Gastrocnemius medialis (tissue), 4 donors: ENCODE results near the gene NKD1. TPM values are rescaled to one million over a fixed set of nuclear protein-coding genes. Genes with fewer than 3 reads are reported as not detected.

Source experiments
- ATAC-seq, 2 donors: fragments of 150-250 bp; one replicate each; pipeline ENCODE4 v1.9.1; 2016
- DNase-seq, 2 donors: peaks; one replicate each; pipeline ENCODE4 v3.0.0-alpha.2; 2019
- H3K27ac ChIP-seq, 4 donors: fragments of 200-600 bp; sonication (generic); 1 replicate in 1 of 4; 2 replicates in 3 of 4; pipeline ENCODE4 v1.5.1; 2016 to 2018; ENCODE audit warnings: mild to moderate bottlenecking in 2 of 4, moderate library complexity in 1 of 4
- H3K27me3 ChIP-seq, 3 donors: fragments of 200-600 bp; sonication (generic) in 2 of 3; 1 replicate in 1 of 3; 2 replicates in 2 of 3; pipeline versions ENCODE4 v1.5.1 to v1.6.0; 2016 to 2019; ENCODE audit warnings: mild to moderate bottlenecking in 1 of 3, moderate library complexity in 1 of 3
- H3K36me3 ChIP-seq, 2 donors: fragments of 200-600 bp; sonication (generic) in 1 of 2; one replicate each; pipeline ENCODE4 v1.5.1; 2017 to 2018
- H3K4me1 ChIP-seq, 2 donors: fragments of 200-600 bp; sonication (generic) in 1 of 2; one replicate each; pipeline ENCODE4 v1.5.1; 2016 to 2017; ENCODE audit warnings: mild to moderate bottlenecking in 2 of 2
- H3K4me3 ChIP-seq, 4 donors: fragments of 200-600 bp; sonication (generic) in 3 of 4; 1 replicate in 1 of 4; 2 replicates in 3 of 4; pipeline ENCODE4 v1.5.1; 2016 to 2019; ENCODE audit warnings: mild to moderate bottlenecking in 2 of 4
- H3K9me3 ChIP-seq, 3 donors: fragments of 200-600 bp; sonication (generic) in 2 of 3; 1 replicate in 1 of 3; 2 replicates in 2 of 3; pipeline ENCODE4 v1.5.1; 2016 to 2019
- CTCF ChIP-seq, 5 experiments: fragments of 450-650 bp in 3 of 5; fragments of 200-600 bp in 2 of 5; sonication (generic) in 2 of 5; IDR thresholded peaks in 4 of 5; conservative IDR thresholded peaks in 1 of 5; 1 replicate in 4 of 5; 2 replicates in 1 of 5; pipeline ENCODE4 v1.5.1; 2016 to 2019; ENCODE audit warnings: antibody characterized with exemption in 5 of 5, mild to moderate bottlenecking in 3 of 5, moderate library complexity in 3 of 5
- POLR2A ChIP-seq, 2 donors: fragments of 450-650 bp; IDR thresholded peaks; one replicate each; pipeline ENCODE4 v1.6.1; 2017; ENCODE audit warnings: antibody characterized with exemption in 2 of 2, mild to moderate bottlenecking in 2 of 2, moderate library complexity in 2 of 2
- in situ Hi-C, 4 donors: fragments of 200-750 bp; cut with MboI; loops; one replicate each; pipeline versions ENCODE4 v1.15.0 to v1.8.0; 2017; ENCODE audit warnings: low sequenced_read_pairs in 4 of 4
- intact Hi-C: fragments of 100-400 bp; cut with DNase I; formaldehyde crosslinking; loops from one replicate; pipeline ENCODE4 v1.15.1; 2023; ENCODE audit warnings: low total_unique reads
- total RNA-seq, 4 donors: library from RNA; depleted of rRNA; stranded (reverse); fragments of >200 nt; gene quantifications; one replicate each; pipeline versions ENCODE4 v1.1.0 to v1.2.3, GENCODE V29; 2016

The NKD1 gene
- total RNA-seq, 4 donors from 2014 or later, result 0.10 to 0.75 (median 0.19) TPM

DNA sequence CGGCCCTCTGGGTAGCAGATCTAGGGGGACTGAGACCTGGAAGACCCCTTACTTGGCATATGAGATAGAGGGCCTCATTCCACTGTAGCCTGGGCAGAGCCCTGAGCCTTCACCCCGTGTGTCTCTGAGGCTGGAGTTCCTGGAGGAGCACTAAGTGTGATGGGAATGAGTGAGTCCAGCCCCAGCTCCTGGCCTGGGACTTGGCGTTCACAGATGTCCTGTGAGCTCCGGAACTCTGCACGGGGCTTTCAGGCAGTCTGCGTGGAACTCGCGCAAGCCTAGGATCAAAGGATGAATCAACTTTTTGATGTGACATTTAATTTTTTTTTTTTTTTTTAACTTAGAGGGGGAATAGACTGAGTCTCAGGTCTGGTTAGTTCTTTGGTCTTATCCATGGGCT, 1.8 kb downstream of the NKD1 start:
- H3K4me1 ChIP-seq, result peaks cover 0 to 9% of the 10 kb centered on the region in 2 donors
- ATAC-seq (no peak), DNase-seq (no peak)
- H3K27ac ChIP-seq, result no peak overlapping the region
- no peaks in the 10 kb centered on the region for H3K9me3 ChIP-seq
- H3K36me3 ChIP-seq, result no peaks in the 10 kb centered on the region
- H3K27me3 ChIP-seq, result peaks cover 6 to 28% (median 16%) of the 10 kb centered on the region in 3 donors
- intact Hi-C loops (no loop called here), in situ Hi-C loops (no loop called here)
- no peak for TF ChIP-seq CTCF (IDR thresholded peaks at IDR 0.05 in 4 of 5, conservative IDR thresholded peaks at IDR 0.05 in 1 of 5)
- TF ChIP-seq POLR2A (IDR thresholded peaks at IDR 0.05), result no peak
- no peak overlapping the region for H3K4me3 ChIP-seq

DNA sequence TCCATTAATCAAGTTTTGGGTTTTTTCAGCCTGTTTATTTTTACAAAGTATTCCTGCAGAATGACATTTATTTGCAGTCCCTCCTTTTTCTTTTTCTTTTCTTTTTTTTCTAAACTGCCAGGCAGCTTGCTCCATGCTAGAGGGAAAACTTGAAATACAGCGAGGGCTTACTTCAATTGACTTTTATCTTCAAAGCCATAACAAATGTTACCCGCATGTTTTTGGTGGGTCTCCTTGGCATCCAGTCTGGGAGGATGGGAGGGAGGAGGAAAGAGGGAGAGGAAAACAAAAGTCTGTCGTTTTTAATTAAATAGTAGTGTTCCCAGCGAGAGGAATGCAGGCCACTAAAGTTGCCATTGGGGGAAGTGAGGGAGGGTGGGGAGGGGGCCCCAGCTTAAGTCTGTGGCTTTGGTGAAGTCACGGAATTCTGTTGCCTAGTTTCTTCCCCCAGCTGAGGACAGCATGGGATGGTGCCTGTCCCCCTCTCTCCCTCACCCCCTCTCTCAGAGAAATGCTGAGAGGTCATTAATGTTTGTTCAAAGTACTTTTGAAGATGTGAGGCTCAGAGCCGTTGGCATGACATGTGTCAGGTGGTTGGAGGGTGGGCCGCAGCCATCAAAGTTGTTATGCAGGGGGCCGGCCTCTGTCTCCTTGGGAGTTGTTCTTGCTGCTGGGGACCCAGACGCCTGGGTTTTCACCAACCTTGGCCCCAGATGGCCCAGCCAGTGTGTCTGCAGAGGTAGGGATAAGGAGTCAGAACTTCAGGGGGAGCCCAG, 2.9 kb downstream of the NKD1 start:
- Histone ChIP-seq H3K4me3 (no peak overlapping the region), H3K27ac (no peak overlapping the region), H3K4me1 (peaks cover 0 to 9% of the 10 kb centered on the region in 2 donors), H3K27me3 (peaks cover 6 to 28% (median 16%) of the 10 kb centered on the region in 3 donors), H3K36me3 (no peaks in the 10 kb centered on the region), H3K9me3 (no peaks in the 10 kb centered on the region)
- no peak for TF ChIP-seq CTCF (IDR thresholded peaks at IDR 0.05 in 4 of 5, conservative IDR thresholded peaks at IDR 0.05 in 1 of 5)
- TF ChIP-seq POLR2A (IDR thresholded peaks at IDR 0.05), result no peak
- in situ Hi-C loops (no loop called here), intact Hi-C loops (no loop called here)
- no peak for DNase-seq
- no peak for ATAC-seq

DNA sequence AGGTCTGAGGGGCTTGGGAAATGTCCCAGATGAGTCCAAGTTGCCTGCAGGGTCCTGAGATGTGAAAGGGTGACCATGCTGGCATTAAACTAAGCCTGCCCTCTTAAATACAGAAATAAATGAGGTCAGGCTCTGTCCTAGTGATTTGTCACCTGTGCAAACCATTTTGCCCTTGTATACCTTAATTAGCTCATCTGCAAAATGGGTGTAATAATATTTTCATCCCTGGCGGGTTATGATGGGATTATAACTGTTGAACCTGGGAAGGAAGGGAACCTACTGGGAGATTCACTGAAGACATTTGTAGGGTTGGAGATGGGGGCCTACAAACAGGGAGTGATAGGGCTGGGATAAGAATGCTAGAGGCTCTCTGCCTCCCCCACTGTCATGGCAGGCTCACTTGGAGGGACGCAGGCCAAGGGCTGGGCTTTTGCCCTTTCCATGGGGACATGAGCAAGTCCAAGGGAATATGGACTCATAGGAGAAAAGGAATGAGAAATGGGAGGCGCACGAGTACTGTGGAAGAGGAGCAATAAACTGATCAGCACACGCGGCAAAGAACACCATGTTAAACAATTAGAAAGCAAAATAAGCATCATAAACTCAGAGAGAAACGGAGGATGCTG, 4.4 kb downstream of the NKD1 start:
- Histone ChIP-seq H3K4me1 (peaks cover 0 to 8% of the 10 kb centered on the region in 2 donors), H3K27me3 (peaks cover under 1 to 16% (median 11%) of the 10 kb centered on the region in 3 donors), H3K36me3 (no peaks in the 10 kb centered on the region), H3K27ac (no peak overlapping the region), H3K9me3 (no peaks in the 10 kb centered on the region), H3K4me3 (no peak overlapping the region)
- intact Hi-C loops, result no loop called here
- DNase-seq, result no peak
- ATAC-seq, result no peak
- TF ChIP-seq POLR2A (IDR thresholded peaks at IDR 0.05), result no peak
- no peak for TF ChIP-seq CTCF (IDR thresholded peaks at IDR 0.05 in 4 of 5, conservative IDR thresholded peaks at IDR 0.05 in 1 of 5)
- in situ Hi-C loops, result no loop called here

DNA sequence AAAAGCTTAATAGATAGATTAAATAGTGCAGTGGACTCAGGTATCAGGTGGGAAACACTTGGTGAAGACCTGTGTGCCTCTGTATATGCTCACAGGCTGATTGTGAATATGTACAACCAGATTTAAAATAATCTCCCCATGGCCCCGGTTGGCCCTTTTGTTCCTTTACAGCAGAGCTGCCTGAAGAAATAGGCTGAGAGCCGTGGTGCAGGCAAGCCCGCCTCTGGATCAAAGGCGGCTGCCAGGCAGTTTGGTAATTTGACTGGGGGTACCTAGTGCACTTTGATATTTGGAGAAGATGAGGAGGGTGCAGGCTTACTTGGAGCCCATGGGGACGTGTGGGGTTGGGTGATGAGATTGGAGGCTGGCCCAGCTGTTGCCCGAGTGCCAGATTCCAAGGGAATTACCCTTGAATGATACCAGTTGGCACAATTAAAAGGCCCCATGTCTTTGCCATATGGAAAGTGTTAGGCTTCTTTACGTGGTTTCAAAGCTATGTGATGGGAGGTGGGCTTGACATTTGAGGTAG, 5.0 kb downstream of the NKD1 start:
- DNase-seq (no peak), ATAC-seq (no peak)
- no peaks in the 10 kb centered on the region for H3K36me3 ChIP-seq
- in situ Hi-C loops, result no loop called here
- H3K9me3 ChIP-seq, result no peaks in the 10 kb centered on the region
- H3K27ac ChIP-seq, result no peak overlapping the region
- intact Hi-C loops, result no loop called here
- TF ChIP-seq CTCF (IDR thresholded peaks at IDR 0.05 in 4 of 5, conservative IDR thresholded peaks at IDR 0.05 in 1 of 5), result no peak
- TF ChIP-seq POLR2A (IDR thresholded peaks at IDR 0.05), result no peak
- H3K27me3 ChIP-seq, result peaks cover 0 to 14% (median 8%) of the 10 kb centered on the region in 3 donors
- H3K4me3 ChIP-seq, result no peak overlapping the region
- H3K4me1 ChIP-seq, result peaks cover 0 to 5% of the 10 kb centered on the region in 2 donors
